ENCODE results near the gene PTPRD.

DNA sequence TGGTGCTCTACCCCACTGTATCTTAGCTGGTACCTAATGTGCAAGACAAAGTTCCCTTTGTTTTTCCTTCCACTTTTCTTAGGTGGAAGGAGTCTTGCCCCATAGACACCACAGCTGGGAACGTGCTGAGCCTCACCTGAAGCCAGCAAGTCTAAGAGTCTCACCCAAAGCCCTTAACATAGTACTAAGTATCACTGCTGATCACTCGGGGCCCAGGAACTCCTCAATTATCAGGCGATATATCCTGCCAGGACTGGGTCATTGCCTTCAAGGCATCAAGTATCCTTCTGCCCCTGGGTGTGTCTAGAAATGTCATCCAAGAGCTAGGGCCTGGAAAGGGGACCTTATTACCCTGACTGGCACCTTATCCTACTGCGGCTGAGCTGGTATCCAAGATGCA, 123.9 kb downstream of the PTPRD start:
- TF ChIP-seq CTCF (tag by site-specific recombination; IDR thresholded peaks at IDR 0.05): no peak
- TF ChIP-seq, protein P1, sequence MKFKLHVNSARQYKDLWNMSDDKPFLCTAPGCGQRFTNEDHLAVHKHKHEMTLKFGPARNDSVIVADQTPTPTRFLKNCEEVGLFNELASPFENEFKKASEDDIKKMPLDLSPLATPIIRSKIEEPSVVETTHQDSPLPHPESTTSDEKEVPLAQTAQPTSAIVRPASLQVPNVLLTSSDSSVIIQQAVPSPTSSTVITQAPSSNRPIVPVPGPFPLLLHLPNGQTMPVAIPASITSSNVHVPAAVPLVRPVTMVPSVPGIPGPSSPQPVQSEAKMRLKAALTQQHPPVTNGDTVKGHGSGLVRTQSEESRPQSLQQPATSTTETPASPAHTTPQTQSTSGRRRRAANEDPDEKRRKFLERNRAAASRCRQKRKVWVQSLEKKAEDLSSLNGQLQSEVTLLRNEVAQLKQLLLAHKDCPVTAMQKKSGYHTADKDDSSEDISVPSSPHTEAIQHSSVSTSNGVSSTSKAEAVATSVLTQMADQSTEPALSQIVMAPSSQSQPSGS (tag by site-specific recombination; IDR thresholded peaks at IDR 0.05; ENCODE audit: low read depth): no peak
- TF ChIP-seq OSR2 (tag by site-specific recombination; IDR thresholded peaks at IDR 0.05): no peak
- TF ChIP-seq SETDB1 (IDR thresholded peaks at IDR 0.05; ENCODE audit: insufficient read length, low read length): no peak
- no peak for TF ChIP-seq YY1 (tag by site-specific recombination; IDR thresholded peaks at IDR 0.05)
- no peak for TF ChIP-seq ZFP41 (tag by site-specific recombination; IDR thresholded peaks at IDR 0.05; ENCODE audit: borderline replicate concordance)
- no peak for TF ChIP-seq ZNF175 (tag by site-specific recombination; IDR thresholded peaks at IDR 0.05)
